ENCODE results near the gene MBOAT7.
"Not testable (repeated sequence)": the region's sequence is repeated elsewhere in the genome, so short reads cannot be mapped to it uniquely, and the experiment has no call there.

The MBOAT7 gene

GRCh38 chr19:54201980-54202379 lies 12.6 kb upstream of the MBOAT7 start:
- DNase-seq (ENCODE audit: extremely low read depth, insufficient read length) = no peak
- Histone ChIP-seq H3K36me3 (ENCODE audit: control insufficient read depth, insufficient read depth, low read length) (peaks cover 27% of the 10 kb centered on the region), H3K27me3 (replicated peaks; ENCODE audit: control insufficient read depth, insufficient read depth, low read length) (no peaks in the 10 kb centered on the region), H3K4me3 (replicated peaks; ENCODE audit: low read depth, low read length) (peak overlapping the region; percentile 87)
- no peak for TF ChIP-seq CTCF (IDR thresholded peaks at IDR 0.05; ENCODE audit: insufficient read depth, low read length, poor library complexity, severe bottlenecking)

- Histone ChIP-seq H3K4me3 (replicated peaks; ENCODE audit: low read depth, low read length) (peak overlapping the region; percentile 87), H3K36me3 (ENCODE audit: control insufficient read depth, insufficient read depth, low read length) (peaks cover 20% of the 10 kb centered on the region), H3K27me3 (replicated peaks; ENCODE audit: control insufficient read depth, insufficient read depth, low read length) (no peaks in the 10 kb centered on the region)
- no peak for DNase-seq (ENCODE audit: extremely low read depth, insufficient read length)
- no peak for TF ChIP-seq CTCF (IDR thresholded peaks at IDR 0.05; ENCODE audit: insufficient read depth, low read length, poor library complexity, severe bottlenecking)
Measured at GRCh38 chr19:54201172-54201701, 11.9 kb upstream of the MBOAT7 start.

- no peak for TF ChIP-seq CTCF (IDR thresholded peaks at IDR 0.05; ENCODE audit: insufficient read depth, low read length, poor library complexity, severe bottlenecking)
- no peak for DNase-seq (ENCODE audit: extremely low read depth, insufficient read length)
- Histone ChIP-seq H3K27me3 (replicated peaks; ENCODE audit: control insufficient read depth, insufficient read depth, low read length) (no peaks in the 10 kb centered on the region), H3K36me3 (ENCODE audit: control insufficient read depth, insufficient read depth, low read length) (peaks cover 10% of the 10 kb centered on the region), H3K4me3 (replicated peaks; ENCODE audit: low read depth, low read length) (no peak overlapping the region)
Measured at GRCh38 chr19:54199401-54199800, 10.0 kb upstream of the MBOAT7 start.

GRCh38 chr19:54197121-54197520 lies 7.7 kb upstream of the MBOAT7 start:
- H3K27me3 ChIP-seq (replicated peaks; ENCODE audit: control insufficient read depth, insufficient read depth, low read length) = no peaks in the 10 kb centered on the region
- no peak overlapping the region for H3K4me3 ChIP-seq (replicated peaks; ENCODE audit: low read depth, low read length)
- TF ChIP-seq CTCF (IDR thresholded peaks at IDR 0.05; ENCODE audit: insufficient read depth, low read length, poor library complexity, severe bottlenecking) = no peak
- H3K36me3 ChIP-seq (ENCODE audit: control insufficient read depth, insufficient read depth, low read length) = peaks cover 3% of the 10 kb centered on the region
- no peak for DNase-seq (ENCODE audit: extremely low read depth, insufficient read length)

GRCh38 chr19:54196536-54196935 lies 7.2 kb upstream of the MBOAT7 start:
- no peak for DNase-seq (ENCODE audit: extremely low read depth, insufficient read length)
- H3K36me3 ChIP-seq (ENCODE audit: control insufficient read depth, insufficient read depth, low read length) = peaks cover 2% of the 10 kb centered on the region
- no peak overlapping the region for H3K4me3 ChIP-seq (replicated peaks; ENCODE audit: low read depth, low read length)
- H3K27me3 ChIP-seq (replicated peaks; ENCODE audit: control insufficient read depth, insufficient read depth, low read length) = no peaks in the 10 kb centered on the region
- TF ChIP-seq CTCF (IDR thresholded peaks at IDR 0.05; ENCODE audit: insufficient read depth, low read length, poor library complexity, severe bottlenecking) = no peak

- not testable (repeated sequence) for H3K4me3 ChIP-seq (replicated peaks; ENCODE audit: low read depth, low read length); H3K36me3 ChIP-seq (ENCODE audit: control insufficient read depth, insufficient read depth, low read length); DNase-seq (ENCODE audit: extremely low read depth, insufficient read length); H3K27me3 ChIP-seq (replicated peaks; ENCODE audit: control insufficient read depth, insufficient read depth, low read length)
Measured at GRCh38 chr19:54194463-54194862, 5.1 kb upstream of the MBOAT7 start.

Data from GM06990 (cell line).